Liver (tissue), 3 donors: ENCODE data around the gene HLCS.

Source experiments
- JUND ChIP-seq, 2 donors: IDR thresholded peaks; 2 replicates each; pipeline ENCODE4 v1.6.1; 2016; ENCODE audit warnings: antibody characterized with exemption in 2 of 2
- RAD21 ChIP-seq, 2 donors: IDR thresholded peaks; 2 replicates each; pipeline ENCODE4 v1.6.1; 2016; ENCODE audit warnings: antibody characterized with exemption in 2 of 2, mild to moderate bottlenecking in 2 of 2
- RXRA ChIP-seq, 2 donors: IDR thresholded peaks; 2 replicates each; pipeline ENCODE4 v1.6.1; 2017 to 2018; ENCODE audit warnings: antibody characterized with exemption in 2 of 2, mild to moderate bottlenecking in 1 of 2
- SP1 ChIP-seq: IDR thresholded peaks from 2 replicates; pipeline ENCODE4 v1.6.1; 2018; ENCODE audit warnings: antibody characterized with exemption, mild to moderate bottlenecking
- TAF1 ChIP-seq: conservative IDR thresholded peaks from 2 replicates; pipeline ENCODE4 v1.6.1; 2016; ENCODE audit warnings: antibody characterized with exemption, mild to moderate bottlenecking
- YY1 ChIP-seq: IDR thresholded peaks from 2 replicates; pipeline ENCODE4 v1.6.1; 2016; ENCODE audit warnings: antibody characterized with exemption, mild to moderate bottlenecking
- TF ChIP-seq, protein P1 (sequence below): IDR thresholded peaks from 2 replicates; pipeline ENCODE4 v1.6.1; 2016; ENCODE audit warnings: antibody characterized with exemption
- TF ChIP-seq, protein P2 (sequence below): fragments of 150-350 bp; IDR thresholded peaks from 2 replicates; pipeline ENCODE4 v1.5.1; 2017; ENCODE audit warnings: improper control_type of control experiment, low read depth, low read length; ENCODE audit not compliant: missing input control
- donor health status: healthy.
- donor health status: healthy.

DNA sequence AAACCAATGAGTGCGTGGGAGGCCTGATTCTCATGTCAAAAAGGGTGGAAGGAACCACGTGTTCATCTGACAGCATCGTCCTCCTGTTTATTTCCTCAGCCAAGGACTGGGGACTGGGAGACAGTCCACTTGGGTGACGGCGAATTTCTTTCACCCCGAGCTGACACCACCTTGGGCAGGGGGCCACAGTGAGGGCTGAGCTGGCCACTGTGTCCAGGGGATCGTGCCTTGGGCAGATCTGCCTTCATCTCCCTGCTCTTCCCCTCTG lies 145.5 kb downstream of the HLCS start:
- TF ChIP-seq TAF1 (no peak), RXRA (IDR thresholded peaks at IDR 0.05) (no peak), RAD21 (IDR thresholded peaks at IDR 0.05) (no peak), JUND (IDR thresholded peaks at IDR 0.05) (no peak), SP1 (no peak), YY1 (no peak)
- TF ChIP-seq, protein P1, sequence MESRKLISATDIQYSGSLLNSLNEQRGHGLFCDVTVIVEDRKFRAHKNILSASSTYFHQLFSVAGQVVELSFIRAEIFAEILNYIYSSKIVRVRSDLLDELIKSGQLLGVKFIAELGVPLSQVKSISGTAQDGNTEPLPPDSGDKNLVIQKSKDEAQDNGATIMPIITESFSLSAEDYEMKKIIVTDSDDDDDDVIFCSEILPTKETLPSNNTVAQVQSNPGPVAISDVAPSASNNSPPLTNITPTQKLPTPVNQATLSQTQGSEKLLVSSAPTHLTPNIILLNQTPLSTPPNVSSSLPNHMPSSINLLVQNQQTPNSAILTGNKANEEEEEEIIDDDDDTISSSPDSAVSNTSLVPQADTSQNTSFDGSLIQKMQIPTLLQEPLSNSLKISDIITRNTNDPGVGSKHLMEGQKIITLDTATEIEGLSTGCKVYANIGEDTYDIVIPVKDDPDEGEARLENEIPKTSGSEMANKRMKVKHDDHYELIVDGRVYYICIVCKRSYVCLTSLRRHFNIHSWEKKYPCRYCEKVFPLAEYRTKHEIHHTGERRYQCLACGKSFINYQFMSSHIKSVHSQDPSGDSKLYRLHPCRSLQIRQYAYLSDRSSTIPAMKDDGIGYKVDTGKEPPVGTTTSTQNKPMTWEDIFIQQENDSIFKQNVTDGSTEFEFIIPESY: no peak
- TF ChIP-seq, protein P2, sequence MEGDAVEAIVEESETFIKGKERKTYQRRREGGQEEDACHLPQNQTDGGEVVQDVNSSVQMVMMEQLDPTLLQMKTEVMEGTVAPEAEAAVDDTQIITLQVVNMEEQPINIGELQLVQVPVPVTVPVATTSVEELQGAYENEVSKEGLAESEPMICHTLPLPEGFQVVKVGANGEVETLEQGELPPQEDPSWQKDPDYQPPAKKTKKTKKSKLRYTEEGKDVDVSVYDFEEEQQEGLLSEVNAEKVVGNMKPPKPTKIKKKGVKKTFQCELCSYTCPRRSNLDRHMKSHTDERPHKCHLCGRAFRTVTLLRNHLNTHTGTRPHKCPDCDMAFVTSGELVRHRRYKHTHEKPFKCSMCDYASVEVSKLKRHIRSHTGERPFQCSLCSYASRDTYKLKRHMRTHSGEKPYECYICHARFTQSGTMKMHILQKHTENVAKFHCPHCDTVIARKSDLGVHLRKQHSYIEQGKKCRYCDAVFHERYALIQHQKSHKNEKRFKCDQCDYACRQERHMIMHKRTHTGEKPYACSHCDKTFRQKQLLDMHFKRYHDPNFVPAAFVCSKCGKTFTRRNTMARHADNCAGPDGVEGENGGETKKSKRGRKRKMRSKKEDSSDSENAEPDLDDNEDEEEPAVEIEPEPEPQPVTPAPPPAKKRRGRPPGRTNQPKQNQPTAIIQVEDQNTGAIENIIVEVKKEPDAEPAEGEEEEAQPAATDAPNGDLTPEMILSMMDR: no peak
